DOHH2 (cell line): ENCODE results near the gene SLC6A13.

Source experiments
- H3F3A ChIP-seq: fragments of 200-600 bp; sonication (generic), shearing (Covaris generic); 2 replicates; pipeline ENCODE4 v1.6.0; 2016; ENCODE audit warnings: antibody characterized with exemption, mild to moderate bottlenecking; ENCODE audit not compliant: control insufficient read depth, insufficient read depth
- H3K27ac ChIP-seq: fragments of 200-600 bp; sonication (generic); 2 replicates; pipeline ENCODE4 v1.5.1; 2014; ENCODE audit warnings: low read depth, mild to moderate bottlenecking, low read length, moderate library complexity
- H3K27me3 ChIP-seq: fragments of 200-600 bp; sonication (generic); 2 replicates; pipeline ENCODE4 v1.6.1; 2014; ENCODE audit warnings: mild to moderate bottlenecking, low read length, mixed read lengths; ENCODE audit not compliant: control insufficient read depth
- H3K36me3 ChIP-seq: fragments of 200-600 bp; sonication (generic); 2 replicates; pipeline ENCODE4 v1.6.1; 2014; ENCODE audit warnings: mild to moderate bottlenecking, low read length, moderate library complexity, mixed read lengths; ENCODE audit not compliant: control insufficient read depth
- H3K4me1 ChIP-seq: fragments of 200-600 bp; sonication (generic); 2 replicates; pipeline ENCODE4 v1.6.1; 2014; ENCODE audit warnings: mild to moderate bottlenecking, low read length, mixed read lengths; ENCODE audit not compliant: control insufficient read depth
- H3K4me2 ChIP-seq: fragments of 200-600 bp; sonication (generic); 2 replicates; pipeline ENCODE4 v1.6.0; 2014; ENCODE audit warnings: mild to moderate bottlenecking, low read length, moderate library complexity
- H3K4me3 ChIP-seq: fragments of 200-600 bp; sonication (generic); 2 replicates; pipeline ENCODE4 v1.5.1; 2014; ENCODE audit warnings: mild to moderate bottlenecking, low read length, mixed read lengths
- H3K79me2 ChIP-seq: fragments of 200-600 bp; sonication (generic); 2 replicates; pipeline ENCODE4 v1.6.1; 2014; ENCODE audit warnings: mild to moderate bottlenecking, low read length, mixed read lengths; ENCODE audit not compliant: control insufficient read depth
- H3K9me2 ChIP-seq: fragments of 200-600 bp; sonication (generic); replicated peaks from 2 replicates; pipeline ENCODE4 v1.6.1; 2014; ENCODE audit warnings: mild to moderate bottlenecking, low read length, mixed read lengths; ENCODE audit not compliant: control insufficient read depth
- H3K9me3 ChIP-seq: fragments of 200-600 bp; sonication (generic); 2 replicates; pipeline ENCODE4 v1.6.1; 2014; ENCODE audit warnings: antibody characterized with exemption, low read length, mixed read lengths; ENCODE audit not compliant: control insufficient read depth, insufficient read depth
- H4K20me1 ChIP-seq: fragments of 200-600 bp; sonication (generic); 2 replicates; pipeline ENCODE4 v1.6.0; 2014; ENCODE audit warnings: low read depth, mild to moderate bottlenecking, antibody characterized with exemption, low read length, moderate library complexity; ENCODE audit not compliant: control insufficient read depth, insufficient read depth
- CTCF ChIP-seq: fragments of 200-600 bp; sonication (generic); IDR thresholded peaks from one replicate; pipeline ENCODE4 v1.5.1; 2014; ENCODE audit warnings: antibody characterized with exemption, mild to moderate bottlenecking, low read depth, low read length; ENCODE audit not compliant: poor library complexity, severe bottlenecking
- EZH2phosphoT487 ChIP-seq: fragments of 200-600 bp; sonication (generic); IDR thresholded peaks from 2 replicates; pipeline ENCODE4 v1.6.1; 2017; ENCODE audit warnings: borderline replicate concordance, mild to moderate bottlenecking, antibody characterized with exemption, low read length, moderate library complexity, mixed read lengths

Gene SLC6A13

GRCh38 chr12:206746-207440 lies 55.7 kb downstream of the SLC6A13 start:
- Histone ChIP-seq H3K36me3 (no peaks in the 10 kb centered on the region), H3K4me2 (no peak overlapping the region), H3K9me3 (no peaks in the 10 kb centered on the region), H3K79me2 (no peaks in the 10 kb centered on the region), H3K27me3 (peaks cover 6% of the 10 kb centered on the region), H3K4me3 (no peak overlapping the region), H3K27ac (no peak overlapping the region), H4K20me1 (no peaks in the 10 kb centered on the region), H3K4me1 (peaks cover under 1% of the 10 kb centered on the region), H3K9me2 (no peaks in the 10 kb centered on the region), H3F3A (no peaks in the 10 kb centered on the region)
- TF ChIP-seq EZH2phosphoT487 (no peak), CTCF (no peak)

DNA sequence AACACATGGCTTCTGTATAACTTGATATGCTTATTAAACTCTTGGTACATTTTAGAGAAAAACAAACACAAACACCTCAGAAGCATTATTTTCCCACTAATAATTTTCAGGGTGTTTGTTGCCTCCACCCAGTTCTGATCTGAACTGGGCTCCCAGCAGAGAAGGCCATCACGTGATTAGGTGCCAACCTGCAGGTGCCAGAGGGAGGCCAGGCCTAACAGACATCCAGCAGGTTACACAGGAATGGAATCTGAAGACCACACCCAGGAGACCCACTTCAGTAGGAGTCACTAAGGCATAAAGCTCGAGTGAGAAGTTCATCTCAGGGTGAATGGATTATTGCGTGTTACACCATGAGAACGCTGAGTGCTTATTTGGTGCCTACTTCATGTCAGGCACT lies 57.6 kb downstream of the SLC6A13 start:
- no peaks in the 10 kb centered on the region for H3F3A ChIP-seq
- no peaks in the 10 kb centered on the region; the same call in 1 of the 2 replicates for H3K27me3 ChIP-seq
- H3K36me3 ChIP-seq = no peaks in the 10 kb centered on the region
- no peak overlapping the region for H3K4me2 ChIP-seq
- no peaks in the 10 kb centered on the region for H3K9me3 ChIP-seq
- no peaks in the 10 kb centered on the region for H3K4me1 ChIP-seq
- no peaks in the 10 kb centered on the region for H4K20me1 ChIP-seq
- no peak overlapping the region for H3K4me3 ChIP-seq
- no peaks in the 10 kb centered on the region for H3K9me2 ChIP-seq
- no peak overlapping the region for H3K27ac ChIP-seq
- no peaks in the 10 kb centered on the region for H3K79me2 ChIP-seq
- TF ChIP-seq CTCF (no peak), EZH2phosphoT487 (no peak)

DNA sequence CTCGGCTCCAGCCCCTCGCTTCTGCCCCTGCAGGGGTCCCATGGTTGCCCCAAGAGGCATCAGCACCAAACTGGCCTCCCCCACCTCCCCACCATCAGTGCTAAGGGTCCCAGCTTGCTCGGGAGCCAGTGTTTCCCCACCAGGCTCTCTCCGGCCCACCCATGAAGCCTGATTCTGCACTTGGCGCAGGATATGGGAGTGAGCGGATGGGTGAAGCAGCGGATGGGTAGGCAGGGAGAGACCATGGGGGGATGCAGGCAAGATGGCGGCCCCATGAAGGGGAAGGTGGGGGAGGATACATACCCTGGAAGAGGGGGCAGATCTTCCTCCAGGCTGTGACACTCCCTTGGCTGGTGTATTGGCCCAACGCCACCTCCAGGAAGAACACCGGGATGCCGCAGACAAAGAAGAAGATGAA lies 58.4 kb downstream of the SLC6A13 start:
- Histone ChIP-seq H4K20me1 (no peaks in the 10 kb centered on the region), H3K36me3 (no peaks in the 10 kb centered on the region), H3K4me1 (no peaks in the 10 kb centered on the region), H3F3A (no peaks in the 10 kb centered on the region), H3K27ac (no peak overlapping the region), H3K9me3 (no peaks in the 10 kb centered on the region), H3K4me2 (no peak overlapping the region), H3K79me2 (no peaks in the 10 kb centered on the region), H3K9me2 (no peaks in the 10 kb centered on the region), H3K4me3 (no peak overlapping the region), H3K27me3 (peaks cover 2% of the 10 kb centered on the region)
- no peak for TF ChIP-seq EZH2phosphoT487
- TF ChIP-seq CTCF = no peak
